Measurements from ENCODE around the gene LTA. TPM values are rescaled to one million over a fixed set of nuclear protein-coding genes. Genes with fewer than 3 reads are reported as not detected.

Gene LTA
- polyA plus RNA-seq, 3 donors, result 0.26 to 0.28 TPM; not detected in 1

GRCh38 chr6:31543639-31544038 lies 28.4 kb upstream of the LTA start:
- H3K36me3 Mint-ChIP-seq, result peaks cover 19% of the 10 kb centered on the region in 2 donors
- no peak overlapping the region for H3K4me3 Mint-ChIP-seq
- no peaks in the 10 kb centered on the region for H3K27me3 Mint-ChIP-seq (ENCODE audit: low read depth in 3 of 3)
- H3K9me3 Mint-ChIP-seq, result peaks cover 0 to 2% (median 0%) of the 10 kb centered on the region in 7 donors
- H3K4me1 ChIP-seq (ENCODE audit: control insufficient read depth in 1 of 2, insufficient read depth in 2 of 2, low read length in 2 of 2), result peaks cover 49 to 60% of the 10 kb centered on the region in 2 donors
- 90% methylated on average over 2 of the region's 6 CpGs for WGBS (ENCODE audit: insufficient coverage)
- no peaks in the 10 kb centered on the region for H3K27me3 ChIP-seq (ENCODE audit: control insufficient read depth in 2 of 2, insufficient read depth in 2 of 2, low read length in 2 of 2)
- H3K4me1 Mint-ChIP-seq, result peaks cover 56% of the 10 kb centered on the region
- intact Hi-C loops (cut with micrococcal nuclease), result loop anchor here (5.0 to 10.0 kb wide), 7 partner anchors 46 to 411 kb away; partner anchors contain the start of genes MICB (in 2 of the 2), CLIC1 (in 1 of the 2), CSNK2B (in 1 of the 2) and LY6G5B (in 1 of the 2)
- H3K27ac Mint-ChIP-seq, result peak overlapping the region in 3 of 7 donors; percentile 32 to 72 (median 38)
- peaks cover 24% of the 10 kb centered on the region for H4K20me1 ChIP-seq (ENCODE audit: insufficient read depth, low read length)
- H3K36me3 ChIP-seq (replicated peaks in 1 of 2; ENCODE audit: control insufficient read depth in 1 of 2, insufficient read depth in 2 of 2, low read length in 2 of 2), result peaks cover 16 to 18% of the 10 kb centered on the region in 2 donors
- H3K27ac ChIP-seq (ENCODE audit: low read depth in 1 of 2, low read length in 2 of 2), result no peak overlapping the region
- no peak for DNase-seq
- no peak for TF ChIP-seq CTCF (IDR thresholded peaks at IDR 0.05)
- no peak overlapping the region for H3K4me3 ChIP-seq (replicated peaks in 1 of 3; ENCODE audit: low read depth in 2 of 3, low read length in 3 of 3)
- H2AFZ ChIP-seq (ENCODE audit: insufficient read depth, low read depth, low read length, poor library complexity, severe bottlenecking), result no peak overlapping the region
- no peaks in the 10 kb centered on the region for H3K9me3 ChIP-seq (replicated peaks in 1 of 2; ENCODE audit: control insufficient read depth in 1 of 2, insufficient read depth in 1 of 2, low read length in 2 of 2)
- no peak overlapping the region for H3K4me2 ChIP-seq (replicated peaks; ENCODE audit: extremely low read depth, low read length, poor library complexity, severe bottlenecking)
- H3K9ac ChIP-seq (ENCODE audit: insufficient read depth, low read length, poor library complexity, severe bottlenecking), result no peak overlapping the region
- peaks cover 61% of the 10 kb centered on the region for H3K79me2 ChIP-seq (ENCODE audit: insufficient read depth, low read length)

- Mint-ChIP-seq H3K4me3 (no peak overlapping the region), H3K9me3 (peaks cover 0 to 2% (median 0%) of the 10 kb centered on the region in 7 donors), H3K4me1 (peaks cover 48% of the 10 kb centered on the region), H3K36me3 (peaks cover 11 to 15% of the 10 kb centered on the region in 2 donors), H3K27me3 (ENCODE audit: low read depth in 3 of 3) (no peaks in the 10 kb centered on the region), H3K27ac (peak overlapping the region in 1 of 7 donors; percentile 72)
- no peak overlapping the region for H3K27ac ChIP-seq (ENCODE audit: low read depth in 1 of 2, low read length in 2 of 2)
- no peak overlapping the region for H2AFZ ChIP-seq (ENCODE audit: insufficient read depth, low read depth, low read length, poor library complexity, severe bottlenecking)
- DNase-seq, result no peak
- 100% methylated on average over 1 of the region's 2 CpGs for WGBS (ENCODE audit: insufficient coverage)
- peaks cover 14% of the 10 kb centered on the region for H4K20me1 ChIP-seq (ENCODE audit: insufficient read depth, low read length)
- H3K4me1 ChIP-seq (ENCODE audit: control insufficient read depth in 1 of 2, insufficient read depth in 2 of 2, low read length in 2 of 2), result peaks cover 40 to 54% of the 10 kb centered on the region in 2 donors
- H3K9me3 ChIP-seq (replicated peaks in 1 of 2; ENCODE audit: control insufficient read depth in 1 of 2, insufficient read depth in 1 of 2, low read length in 2 of 2), result no peaks in the 10 kb centered on the region
- H3K9ac ChIP-seq (ENCODE audit: insufficient read depth, low read length, poor library complexity, severe bottlenecking), result no peak overlapping the region
- no peak overlapping the region for H3K4me3 ChIP-seq (replicated peaks in 1 of 3; ENCODE audit: low read depth in 2 of 3, low read length in 3 of 3)
- intact Hi-C loops (cut with micrococcal nuclease), result loop anchor here (5.0 to 10.0 kb wide), 8 partner anchors 47 to 410 kb away; partner anchors contain the start of genes MICB (in 2 of the 2), C6orf47 (in 1 of the 2), CLIC1 (in 1 of the 2) and CSNK2B (in 1 of the 2)
- H3K36me3 ChIP-seq (replicated peaks in 1 of 2; ENCODE audit: control insufficient read depth in 1 of 2, insufficient read depth in 2 of 2, low read length in 2 of 2), result peaks cover 6 to 13% of the 10 kb centered on the region in 2 donors
- no peaks in the 10 kb centered on the region for H3K27me3 ChIP-seq (ENCODE audit: control insufficient read depth in 2 of 2, insufficient read depth in 2 of 2, low read length in 2 of 2)
- H3K79me2 ChIP-seq (ENCODE audit: insufficient read depth, low read length), result peaks cover 59% of the 10 kb centered on the region
- H3K4me2 ChIP-seq (replicated peaks; ENCODE audit: extremely low read depth, low read length, poor library complexity, severe bottlenecking), result no peak overlapping the region
- TF ChIP-seq CTCF (IDR thresholded peaks at IDR 0.05), result no peak
Measured at GRCh38 chr6:31544676-31545075, 27.4 kb upstream of the LTA start.
